Lower leg skin (tissue), 3 donors: Measurements from ENCODE around the gene PAK5.

ENCODE experiments used
- POLR2A ChIP-seq, 2 donors: fragments of 450-650 bp; IDR thresholded peaks; one replicate each; pipeline ENCODE4 v1.6.1; 2016 to 2017; ENCODE audit warnings: antibody characterized with exemption in 2 of 2, mild to moderate bottlenecking in 1 of 2, moderate library complexity in 1 of 2
- TF ChIP-seq, protein P1 (sequence below), 3 donors: fragments of 450-650 bp; IDR thresholded peaks; one replicate each; pipeline ENCODE4 v1.5.1; 2016; ENCODE audit warnings: antibody characterized with exemption in 3 of 3, mild to moderate bottlenecking in 3 of 3, moderate library complexity in 2 of 3

DNA sequence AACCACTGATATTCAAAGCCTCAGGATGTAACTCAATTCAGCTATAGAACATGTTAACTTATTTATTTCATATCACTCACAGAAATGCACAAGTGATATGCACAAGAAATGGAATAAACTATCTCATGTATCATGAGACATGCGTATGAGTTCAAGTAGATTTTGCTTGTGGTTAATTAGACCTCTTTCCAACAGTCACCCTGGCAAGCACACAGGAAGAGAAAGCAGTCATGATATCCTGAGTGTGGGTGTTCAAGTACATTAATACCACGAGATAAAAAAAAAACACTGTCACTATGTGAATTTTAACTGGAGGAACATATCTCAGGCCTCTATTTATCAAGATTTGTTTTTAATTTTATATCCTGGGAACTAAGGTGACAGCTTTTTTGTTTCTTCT, 260.3 kb downstream of the PAK5 start:
- no peak for TF ChIP-seq POLR2A (IDR thresholded peaks at IDR 0.05)
- TF ChIP-seq, protein P1, sequence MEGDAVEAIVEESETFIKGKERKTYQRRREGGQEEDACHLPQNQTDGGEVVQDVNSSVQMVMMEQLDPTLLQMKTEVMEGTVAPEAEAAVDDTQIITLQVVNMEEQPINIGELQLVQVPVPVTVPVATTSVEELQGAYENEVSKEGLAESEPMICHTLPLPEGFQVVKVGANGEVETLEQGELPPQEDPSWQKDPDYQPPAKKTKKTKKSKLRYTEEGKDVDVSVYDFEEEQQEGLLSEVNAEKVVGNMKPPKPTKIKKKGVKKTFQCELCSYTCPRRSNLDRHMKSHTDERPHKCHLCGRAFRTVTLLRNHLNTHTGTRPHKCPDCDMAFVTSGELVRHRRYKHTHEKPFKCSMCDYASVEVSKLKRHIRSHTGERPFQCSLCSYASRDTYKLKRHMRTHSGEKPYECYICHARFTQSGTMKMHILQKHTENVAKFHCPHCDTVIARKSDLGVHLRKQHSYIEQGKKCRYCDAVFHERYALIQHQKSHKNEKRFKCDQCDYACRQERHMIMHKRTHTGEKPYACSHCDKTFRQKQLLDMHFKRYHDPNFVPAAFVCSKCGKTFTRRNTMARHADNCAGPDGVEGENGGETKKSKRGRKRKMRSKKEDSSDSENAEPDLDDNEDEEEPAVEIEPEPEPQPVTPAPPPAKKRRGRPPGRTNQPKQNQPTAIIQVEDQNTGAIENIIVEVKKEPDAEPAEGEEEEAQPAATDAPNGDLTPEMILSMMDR (IDR thresholded peaks at IDR 0.05) = no peak
